ENCODE measurements around the gene DUSP12. TPM values are rescaled to one million over a fixed set of nuclear protein-coding genes. Genes with fewer than 3 reads are reported as not detected.

DUSP12 gene
- total RNA-seq, 1 experiment from 2014 or later = 29.4 TPM

DNA sequence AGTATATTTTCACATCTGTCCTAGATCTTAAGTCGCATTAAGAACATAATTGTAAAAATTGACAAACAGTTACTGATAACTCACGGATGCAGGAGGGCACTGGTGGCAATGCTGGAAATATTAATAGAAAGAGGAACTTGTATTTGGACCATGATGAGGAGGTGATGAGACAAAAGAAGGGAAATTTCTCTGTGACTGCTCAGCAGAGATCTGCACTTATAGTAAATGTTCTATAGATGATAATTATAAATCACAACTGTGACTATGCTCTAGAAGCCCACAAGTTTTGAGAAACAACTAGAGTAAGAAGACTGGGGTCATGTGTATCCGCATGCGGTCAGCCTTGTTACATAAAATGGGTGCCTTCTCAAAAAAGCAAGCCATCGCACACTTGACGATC, 8.7 kb upstream of the DUSP12 start:
- no peak for ATAC-seq
- peaks cover 36% of the 10 kb centered on the region for H3K4me1 Mint-ChIP-seq
- no peaks in the 10 kb centered on the region for H3K9me3 Mint-ChIP-seq
- H3K36me3 Mint-ChIP-seq = no peaks in the 10 kb centered on the region
- no peak overlapping the region for H3K27ac Mint-ChIP-seq
- no peak overlapping the region for H3K4me3 Mint-ChIP-seq
- POLR2A ChIA-PET = no interaction called here
- CTCF ChIA-PET = interaction anchor here (0.9 to 2.0 kb wide), 11 partner anchors 8 to 296 kb away, joined by 3 to 15 read pairs (median 4); partner anchors contain the start of gene DUSP12
- DNase-seq (ENCODE audit: low spot score) = no peak
- TF ChIP-seq, protein P1, sequence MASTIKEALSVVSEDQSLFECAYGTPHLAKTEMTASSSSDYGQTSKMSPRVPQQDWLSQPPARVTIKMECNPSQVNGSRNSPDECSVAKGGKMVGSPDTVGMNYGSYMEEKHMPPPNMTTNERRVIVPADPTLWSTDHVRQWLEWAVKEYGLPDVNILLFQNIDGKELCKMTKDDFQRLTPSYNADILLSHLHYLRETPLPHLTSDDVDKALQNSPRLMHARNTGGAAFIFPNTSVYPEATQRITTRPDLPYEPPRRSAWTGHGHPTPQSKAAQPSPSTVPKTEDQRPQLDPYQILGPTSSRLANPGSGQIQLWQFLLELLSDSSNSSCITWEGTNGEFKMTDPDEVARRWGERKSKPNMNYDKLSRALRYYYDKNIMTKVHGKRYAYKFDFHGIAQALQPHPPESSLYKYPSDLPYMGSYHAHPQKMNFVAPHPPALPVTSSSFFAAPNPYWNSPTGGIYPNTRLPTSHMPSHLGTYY (CRISPR knock-in tag; IDR thresholded peaks at IDR 0.05) = no peak
- no peak for TF ChIP-seq ELF4 (CRISPR knock-in tag; IDR thresholded peaks at IDR 0.05; ENCODE audit: low read depth)
- no peak for TF ChIP-seq TP53 (CRISPR knock-in tag; IDR thresholded peaks at IDR 0.05)
- TF ChIP-seq MLX (CRISPR knock-in tag; IDR thresholded peaks at IDR 0.05) = no peak
- TF ChIP-seq ATF1 (CRISPR knock-in tag; IDR thresholded peaks at IDR 0.05) = no peak
- peaks cover 6% of the 10 kb centered on the region; the same call in 1 of the 2 replicates for H3K27me3 Mint-ChIP-seq (ENCODE audit: low read depth)

- Mint-ChIP-seq H3K4me3 (no peak overlapping the region), H3K36me3 (no peaks in the 10 kb centered on the region), H3K27me3 (ENCODE audit: low read depth) (peaks cover 9% of the 10 kb centered on the region), H3K9me3 (no peaks in the 10 kb centered on the region), H3K27ac (no peak overlapping the region), H3K4me1 (peaks cover 14% of the 10 kb centered on the region)
- CTCF ChIA-PET = no interaction called here
- TF ChIP-seq ZNF416 (CRISPR knock-in tag; IDR thresholded peaks at IDR 0.05) = no peak
- TF ChIP-seq FOXP1 (CRISPR knock-in tag; IDR thresholded peaks at IDR 0.05; ENCODE audit: borderline replicate concordance) = no peak
- TF ChIP-seq ZNF263 (CRISPR knock-in tag; IDR thresholded peaks at IDR 0.05; ENCODE audit: low read depth) = no peak
- TF ChIP-seq NR2C2 (CRISPR knock-in tag; IDR thresholded peaks at IDR 0.05) = no peak
- no peak for TF ChIP-seq EMX1 (CRISPR knock-in tag; IDR thresholded peaks at IDR 0.05)
- ATAC-seq (no peak), DNase-seq (ENCODE audit: low spot score) (no peak)
- POLR2A ChIA-PET = no interaction called here
These were observed 6.4 kb upstream of the DUSP12 start for GRCh38 chr1:161743231-161743630.

DNA sequence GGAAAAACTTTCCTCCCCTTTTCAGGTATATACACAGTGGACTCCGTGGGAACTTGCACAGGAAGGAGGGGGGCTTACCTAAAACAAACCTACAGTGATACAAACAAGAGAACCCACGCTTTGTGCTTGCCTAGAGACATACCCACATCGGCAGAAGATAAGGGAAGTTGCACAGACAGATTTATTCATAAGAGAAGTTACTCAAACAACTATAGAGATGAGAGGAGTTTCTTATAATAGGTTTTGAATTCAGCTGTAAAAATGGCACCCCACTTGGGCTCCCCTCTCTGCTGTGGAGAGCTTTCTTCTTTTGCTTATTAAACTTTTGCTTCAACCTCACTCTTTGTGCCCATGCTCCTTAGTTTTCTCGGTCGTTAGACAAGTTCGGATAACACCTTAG, 1.8 kb upstream of the DUSP12 start:
- Mint-ChIP-seq H3K36me3 (peaks cover 16% of the 10 kb centered on the region), H3K27ac (no peak overlapping the region), H3K4me1 (peaks cover 15% of the 10 kb centered on the region), H3K4me3 (no peak overlapping the region), H3K9me3 (no peaks in the 10 kb centered on the region), H3K27me3 (ENCODE audit: low read depth) (peaks cover 9% of the 10 kb centered on the region)
- CTCF ChIA-PET = interaction anchor here (1.1 kb wide), 1 partner anchor 10 kb away, joined by 3 read pairs; no protein-coding TSS in a partner anchor
- no peak for ATAC-seq
- POLR2A ChIA-PET = no interaction called here
- no peak for DNase-seq (ENCODE audit: low spot score)
- TF ChIP-seq PRRX2 (CRISPR knock-in tag; IDR thresholded peaks at IDR 0.05) = no peak
- no peak for TF ChIP-seq ETV6 (CRISPR knock-in tag; IDR thresholded peaks at IDR 0.05)
- TF ChIP-seq ZBTB43 (CRISPR knock-in tag; IDR thresholded peaks at IDR 0.05) = no peak
- TF ChIP-seq JUN (CRISPR knock-in tag; IDR thresholded peaks at IDR 0.05) = no peak
- no peak for TF ChIP-seq RELA (CRISPR knock-in tag; IDR thresholded peaks at IDR 0.05; ENCODE audit: borderline replicate concordance)
- no peak for TF ChIP-seq ZNF671 (CRISPR knock-in tag; IDR thresholded peaks at IDR 0.05)

DNA sequence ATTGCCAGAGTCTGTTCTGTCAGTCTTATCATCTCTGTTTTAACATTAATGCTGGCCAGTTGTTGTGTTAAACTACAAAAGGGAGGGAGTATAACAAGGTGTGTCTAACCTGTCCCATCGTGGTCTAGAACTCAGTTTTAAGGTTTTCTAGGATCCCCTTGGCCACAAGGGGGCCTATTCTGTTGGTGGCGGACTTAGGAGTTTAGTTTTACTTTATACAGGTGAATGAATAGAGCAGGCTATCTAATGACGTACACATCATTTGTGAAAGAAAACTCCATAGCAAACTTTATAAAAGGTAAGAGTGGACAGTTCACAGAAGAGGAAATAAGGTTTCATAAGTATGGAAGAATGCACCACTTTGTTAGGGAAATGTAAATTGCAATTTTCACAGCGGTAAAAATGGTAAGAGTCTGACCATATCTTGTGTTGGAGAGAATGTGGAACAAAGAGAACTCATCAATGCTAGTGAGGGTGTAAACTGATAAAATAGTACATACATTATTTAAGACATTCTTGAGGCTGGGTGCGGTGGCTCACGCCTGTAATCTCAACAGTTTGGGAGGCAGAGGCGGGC, 14.0 kb downstream of the DUSP12 start:
- peak; percentile 57 for ATAC-seq

More for the DNA sequence above, 14.0 kb downstream of the DUSP12 start:
- H3K9me3 Mint-ChIP-seq = no peaks in the 10 kb centered on the region; the same call in 1 of the 2 replicates
- H3K36me3 Mint-ChIP-seq = peaks cover 3% of the 10 kb centered on the region
- POLR2A ChIA-PET = interaction anchor here (1.3 kb wide), 1 partner anchor 14 kb away, joined by 4 read pairs; the partner anchor contains the start of gene DUSP12
- TF ChIP-seq ZNF396 (CRISPR knock-in tag; IDR thresholded peaks at IDR 0.05; ENCODE audit: borderline replicate concordance) (no peak), ZNF121 (CRISPR knock-in tag; IDR thresholded peaks at IDR 0.05) (0 out of 2 replicates have a peak, but pooled peaks have one; percentile 17), RELA (CRISPR knock-in tag; IDR thresholded peaks at IDR 0.05; ENCODE audit: borderline replicate concordance) (no peak)
- TF ChIP-seq, protein P2, sequence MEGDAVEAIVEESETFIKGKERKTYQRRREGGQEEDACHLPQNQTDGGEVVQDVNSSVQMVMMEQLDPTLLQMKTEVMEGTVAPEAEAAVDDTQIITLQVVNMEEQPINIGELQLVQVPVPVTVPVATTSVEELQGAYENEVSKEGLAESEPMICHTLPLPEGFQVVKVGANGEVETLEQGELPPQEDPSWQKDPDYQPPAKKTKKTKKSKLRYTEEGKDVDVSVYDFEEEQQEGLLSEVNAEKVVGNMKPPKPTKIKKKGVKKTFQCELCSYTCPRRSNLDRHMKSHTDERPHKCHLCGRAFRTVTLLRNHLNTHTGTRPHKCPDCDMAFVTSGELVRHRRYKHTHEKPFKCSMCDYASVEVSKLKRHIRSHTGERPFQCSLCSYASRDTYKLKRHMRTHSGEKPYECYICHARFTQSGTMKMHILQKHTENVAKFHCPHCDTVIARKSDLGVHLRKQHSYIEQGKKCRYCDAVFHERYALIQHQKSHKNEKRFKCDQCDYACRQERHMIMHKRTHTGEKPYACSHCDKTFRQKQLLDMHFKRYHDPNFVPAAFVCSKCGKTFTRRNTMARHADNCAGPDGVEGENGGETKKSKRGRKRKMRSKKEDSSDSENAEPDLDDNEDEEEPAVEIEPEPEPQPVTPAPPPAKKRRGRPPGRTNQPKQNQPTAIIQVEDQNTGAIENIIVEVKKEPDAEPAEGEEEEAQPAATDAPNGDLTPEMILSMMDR (IDR thresholded peaks at IDR 0.05) = peak; percentile 63
- peak overlapping the region; percentile 43 for H3K4me3 Mint-ChIP-seq
- no peak for DNase-seq (ENCODE audit: low spot score)
- CTCF ChIA-PET = interaction anchor here (1.4 kb wide), 1 partner anchor 273 kb away, joined by 10 read pairs; no protein-coding TSS in a partner anchor
- H3K27ac Mint-ChIP-seq = no peak overlapping the region
- peaks cover 8% of the 10 kb centered on the region for H3K4me1 Mint-ChIP-seq
- H3K27me3 Mint-ChIP-seq (ENCODE audit: low read depth) = peaks cover 2% of the 10 kb centered on the region; the same call in 1 of the 2 replicates
